K562 (cell line): ENCODE results near the gene ZNF432. TPM values are rescaled to one million over a fixed set of nuclear protein-coding genes. Genes with fewer than 3 reads are reported as not detected.

Experiments
- BRD9 ChIP-seq: fragments of 450-650 bp; IDR thresholded peaks from 2 replicates; pipeline ENCODE4 v1.6.1; 2018; ENCODE audit warnings: low read depth; ENCODE audit not compliant: partially characterized antibody
- CHD7 ChIP-seq: fragments of 200-600 bp; sonication (generic); IDR thresholded peaks from one replicate; pipeline ENCODE4 v1.6.1; 2012; ENCODE audit warnings: mild to moderate bottlenecking, low read depth, low read length, inconsistent platforms
- GATAD2B ChIP-seq: fragments of 450-650 bp; IDR thresholded peaks from 2 replicates; pipeline ENCODE4 v1.6.1; 2017; ENCODE audit warnings: mild to moderate bottlenecking, borderline replicate concordance
- NR1H2 ChIP-seq: sonication (generic); formaldehyde crosslinking; IDR thresholded peaks from 2 replicates; pipeline ENCODE4 v1.4.0; 2020; ENCODE audit warnings: mild to moderate bottlenecking, missing genetic modification reagents
- RBM14 ChIP-seq: fragments of 200-400 bp; formaldehyde crosslinking; IDR thresholded peaks from 2 replicates; pipeline ENCODE4 v1.6.1; 2018; ENCODE audit warnings: low read depth, mild to moderate bottlenecking, low read length, moderate library complexity, borderline replicate concordance; ENCODE audit not compliant: insufficient read depth
- RNF219 ChIP-seq: fragments of 250-450 bp; sonication (Bioruptor Pico); IDR thresholded peaks from 2 replicates; pipeline ENCODE4 v1.5.0; 2022; ENCODE audit warnings: mild to moderate bottlenecking
- STAT6 ChIP-seq: sonication (generic); formaldehyde crosslinking; IDR thresholded peaks from 2 replicates; pipeline ENCODE4 v1.8.1; 2023; ENCODE audit warnings: mild to moderate bottlenecking, missing genetic modification reagents
- ZKSCAN1 ChIP-seq: fragments of 150-350 bp; IDR thresholded peaks from 2 replicates; pipeline ENCODE4 v1.6.1; 2016; ENCODE audit warnings: low read depth, low read length
- ZNF76 ChIP-seq: fragments of 250-450 bp; sonication (Bioruptor Pico); IDR thresholded peaks from 2 replicates; pipeline ENCODE4 v1.4.0; 2020; ENCODE audit warnings: mild to moderate bottlenecking, moderate library complexity, borderline replicate concordance
- ZNF77 ChIP-seq: fragments of 250-450 bp; sonication (Bioruptor Pico); IDR thresholded peaks from 2 replicates; pipeline ENCODE4 v1.5.0; 2020
- polyA plus RNA-seq, 8 experiments: library from polyadenylated mRNA; depleted of rRNA in 4 of 8; stranded (reverse) in 5 of 8; unstranded in 3 of 8; fragments of >200 nt; fragmentation: Nextera tagmentation in 2 of 8; fragmentation: Illumina TruSeq in 1 of 8; extraction: Ambion mirVana in 2 of 8; extraction: Trizol in 1 of 8; gene quantifications; 2 replicates each; pipeline versions ENCODE4 v1.2.1 to v1.2.3, GENCODE V29; 2011 to 2014; ENCODE audit warnings: inconsistent platforms in 1 of 8, missing spikeins in 1 of 8
- total RNA-seq, 7 experiments: library from RNA; depleted of rRNA in 6 of 7; stranded (reverse); fragments of >200 nt in 6 of 7; fragmentation: Illumina TruSeq in 2 of 7; extraction: Trizol in 2 of 7; gene quantifications; 2 replicates each; pipeline versions ENCODE4 v1.2.1 to v1.2.3, GENCODE V29; 2011 to 2021; ENCODE audit warnings: low replicate concordance in 1 of 7

The ZNF432 gene
- total and polyA plus RNA-seq, 9 of the 15 experiments (the other 6 are each of a cell fraction or from before 2014, with no cell fraction given), result 2.6 to 6.8 (median 4.0) TPM

GRCh38 chr19:52048555-52049501 lies at the start of gene ZNF432 (continued):
- TF ChIP-seq CHD7 (no peak), ZNF77 (CRISPR knock-in tag) (no peak), BRD9 (peak; percentile 42), ZKSCAN1 (peak; percentile 56; the same call in 1 of the 2 replicates), RNF219 (CRISPR knock-in tag) (no peak), STAT6 (CRISPR knock-in tag) (no peak), RBM14 (no peak), ZNF76 (no peak), NR1H2 (CRISPR knock-in tag) (no peak), GATAD2B (no peak)
